ENCODE data around the gene FAM227B.
"Not testable (repeated sequence)": the region's sequence is repeated elsewhere in the genome, so short reads cannot be mapped to it uniquely, and the experiment has no call there.

The FAM227B gene

GRCh38 chr15:49620658-49621368 is at the start of gene FAM227B, which contains the start of gene DTWD1:
TSS of gene FAM227B (minus strand) at chr15:49620818. CDS start at chr15:49615171, 5,647 bp downstream.
TSS of gene DTWD1 (plus strand) at chr15:49621048. CDS start at chr15:49625168, 4,120 bp downstream.
- in situ Hi-C loops (cut with MboI; ENCODE audit: low sequenced_read_pairs, unreplicated experiment), result no loop called here
- TF ChIP-seq CTCF (IDR thresholded peaks at IDR 0.05; ENCODE audit: borderline replicate concordance, control extremely low read depth, extremely low read depth, insufficient read depth, missing control alignments), result no peak
- peak; percentile 93 for DNase-seq (ENCODE audit: low spot score)

- DNase-seq (ENCODE audit: low spot score), result no peak
- no peak for TF ChIP-seq CTCF (IDR thresholded peaks at IDR 0.05; ENCODE audit: borderline replicate concordance, control extremely low read depth, extremely low read depth, insufficient read depth, missing control alignments)
- in situ Hi-C loops (cut with MboI; ENCODE audit: low sequenced_read_pairs, unreplicated experiment), result no loop called here
Observed at GRCh38 chr15:49669288-49669687, 48.7 kb upstream of the FAM227B start.

GRCh38 chr15:49666486-49666885 is 45.9 kb upstream of the FAM227B start:
- DNase-seq (ENCODE audit: low spot score); in situ Hi-C loops (cut with MboI; ENCODE audit: low sequenced_read_pairs, unreplicated experiment): not testable (repeated sequence)

GRCh38 chr15:49664716-49665115 is 44.1 kb upstream of the FAM227B start:
- TF ChIP-seq CTCF (IDR thresholded peaks at IDR 0.05; ENCODE audit: borderline replicate concordance, control extremely low read depth, extremely low read depth, insufficient read depth, missing control alignments), result no peak
- in situ Hi-C loops (cut with MboI; ENCODE audit: low sequenced_read_pairs, unreplicated experiment), result no loop called here
- DNase-seq (ENCODE audit: low spot score), result no peak

- in situ Hi-C loops (cut with MboI; ENCODE audit: low sequenced_read_pairs, unreplicated experiment), result no loop called here
Observed at GRCh38 chr15:49656734-49657133, 36.1 kb upstream of the FAM227B start.

GRCh38 chr15:49652922-49653321 is 32.3 kb upstream of the FAM227B start:
- in situ Hi-C loops (cut with MboI; ENCODE audit: low sequenced_read_pairs, unreplicated experiment), result no loop called here
- TF ChIP-seq CTCF (IDR thresholded peaks at IDR 0.05; ENCODE audit: borderline replicate concordance, control extremely low read depth, extremely low read depth, insufficient read depth, missing control alignments), result no peak

More at GRCh38 chr15:49656734-49657133, 36.1 kb upstream of the FAM227B start:
- DNase-seq (ENCODE audit: low spot score), result no peak
- no peak for TF ChIP-seq CTCF (IDR thresholded peaks at IDR 0.05; ENCODE audit: borderline replicate concordance, control extremely low read depth, extremely low read depth, insufficient read depth, missing control alignments)

GRCh38 chr15:49650676-49651075 is 30.1 kb upstream of the FAM227B start:
- TF ChIP-seq CTCF (IDR thresholded peaks at IDR 0.05; ENCODE audit: borderline replicate concordance, control extremely low read depth, extremely low read depth, insufficient read depth, missing control alignments), result no peak
- in situ Hi-C loops (cut with MboI; ENCODE audit: low sequenced_read_pairs, unreplicated experiment), result no loop called here
- DNase-seq (ENCODE audit: low spot score), result no peak

More at GRCh38 chr15:49652922-49653321, 32.3 kb upstream of the FAM227B start:
- DNase-seq (ENCODE audit: low spot score), result no peak
